T1000 (cell line): ENCODE data around the gene SHROOM1.
A peak's percentile ranks its signal among the peaks of the same experiment; 100 is the strongest.
"Not testable (repeated sequence)": the region's sequence is repeated elsewhere in the genome, so short reads cannot be mapped to it uniquely, and the experiment has no call there.

Experiments used
- DNase-seq: peaks from one replicate; lab custom pipeline; 2025; ENCODE audit warnings: mixed read lengths; lab: John Stamatoyannopoulos, UW

The SHROOM1 gene, protein sequence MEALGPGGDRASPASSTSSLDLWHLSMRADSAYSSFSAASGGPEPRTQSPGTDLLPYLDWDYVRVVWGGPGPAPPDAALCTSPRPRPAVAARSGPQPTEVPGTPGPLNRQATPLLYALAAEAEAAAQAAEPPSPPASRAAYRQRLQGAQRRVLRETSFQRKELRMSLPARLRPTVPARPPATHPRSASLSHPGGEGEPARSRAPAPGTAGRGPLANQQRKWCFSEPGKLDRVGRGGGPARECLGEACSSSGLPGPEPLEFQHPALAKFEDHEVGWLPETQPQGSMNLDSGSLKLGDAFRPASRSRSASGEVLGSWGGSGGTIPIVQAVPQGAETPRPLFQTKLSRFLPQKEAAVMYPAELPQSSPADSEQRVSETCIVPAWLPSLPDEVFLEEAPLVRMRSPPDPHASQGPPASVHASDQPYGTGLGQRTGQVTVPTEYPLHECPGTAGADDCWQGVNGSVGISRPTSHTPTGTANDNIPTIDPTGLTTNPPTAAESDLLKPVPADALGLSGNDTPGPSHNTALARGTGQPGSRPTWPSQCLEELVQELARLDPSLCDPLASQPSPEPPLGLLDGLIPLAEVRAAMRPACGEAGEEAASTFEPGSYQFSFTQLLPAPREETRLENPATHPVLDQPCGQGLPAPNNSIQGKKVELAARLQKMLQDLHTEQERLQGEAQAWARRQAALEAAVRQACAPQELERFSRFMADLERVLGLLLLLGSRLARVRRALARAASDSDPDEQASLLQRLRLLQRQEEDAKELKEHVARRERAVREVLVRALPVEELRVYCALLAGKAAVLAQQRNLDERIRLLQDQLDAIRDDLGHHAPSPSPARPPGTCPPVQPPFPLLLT

DNA sequence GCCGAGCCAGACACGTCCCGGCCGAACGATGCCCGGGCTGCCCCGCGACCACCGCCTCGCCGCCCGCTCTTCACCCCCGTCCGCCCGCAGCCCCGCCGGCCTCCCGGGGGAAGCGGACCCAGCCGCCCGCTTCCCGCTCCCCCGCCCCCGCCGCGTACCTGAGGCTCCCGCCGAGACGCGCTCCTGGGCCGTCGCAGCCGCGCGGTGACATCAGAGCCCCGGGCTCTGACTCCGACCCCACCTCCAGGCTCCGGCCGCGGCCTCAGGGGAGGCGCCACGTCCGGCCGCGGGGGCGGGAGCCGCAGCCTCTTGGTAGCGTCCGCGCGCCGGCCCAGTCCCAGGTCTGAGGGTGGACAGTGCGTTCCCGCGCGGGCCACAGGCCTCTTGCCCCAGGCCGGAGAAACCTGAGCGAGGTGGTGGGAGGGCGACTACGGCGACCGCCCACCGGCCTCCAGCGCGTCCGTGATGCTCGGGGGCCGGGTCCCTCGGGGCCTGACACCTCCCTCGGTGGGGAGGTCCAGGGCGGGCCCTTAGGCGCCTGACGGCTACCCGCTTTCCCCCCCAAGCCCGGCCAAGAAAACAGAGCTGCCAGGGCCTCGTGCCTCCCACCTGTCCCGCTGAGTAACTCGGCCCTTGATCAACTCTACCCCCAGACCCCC, at the start of gene SHROOM1:
TSS of gene SHROOM1 (minus strand) at position 212 of the 659 bp plus-strand sequence. CDS start 4,507 bp downstream, outside the sequence.
- no peak for DNase-seq

DNA sequence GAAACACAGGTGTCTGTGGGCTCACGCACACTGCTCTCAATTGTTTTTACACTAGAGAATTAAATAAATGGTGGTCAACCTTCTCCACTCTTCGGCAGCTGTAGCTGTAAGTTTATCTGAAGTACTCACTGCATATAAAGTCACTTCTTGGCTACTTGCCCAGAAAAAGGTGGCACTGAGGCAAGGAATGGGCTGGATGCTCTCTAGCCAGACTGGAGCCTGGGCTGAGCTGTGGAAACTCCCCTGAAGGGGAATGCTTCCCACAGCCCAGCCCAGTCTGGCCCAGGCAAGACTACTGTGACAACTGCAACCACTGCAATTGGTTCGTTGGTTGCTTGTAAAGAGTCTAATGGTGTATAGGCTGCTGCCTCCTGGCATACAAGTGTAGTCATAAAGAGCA, 47.5 kb upstream of the SHROOM1 start:
- DNase-seq, result no peak

DNA sequence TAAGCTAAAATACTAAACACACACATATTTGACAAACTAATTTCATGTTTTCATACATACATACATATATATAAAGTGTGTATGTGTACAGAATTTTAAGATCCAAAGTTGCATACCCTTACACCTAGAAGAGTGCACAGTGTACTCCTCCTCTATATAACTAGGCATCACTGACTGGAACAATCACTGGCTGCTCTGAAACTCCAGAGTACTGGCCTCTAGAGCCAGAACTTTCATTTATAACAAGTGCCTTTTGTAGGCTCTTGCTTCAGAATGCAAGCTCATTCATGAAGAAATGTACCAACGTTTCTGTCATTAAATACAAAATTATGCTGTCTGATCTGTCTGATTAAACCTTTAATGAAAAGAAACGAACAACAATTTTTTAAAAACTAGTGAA, 47.0 kb upstream of the SHROOM1 start:
- DNase-seq, result no peak

DNA sequence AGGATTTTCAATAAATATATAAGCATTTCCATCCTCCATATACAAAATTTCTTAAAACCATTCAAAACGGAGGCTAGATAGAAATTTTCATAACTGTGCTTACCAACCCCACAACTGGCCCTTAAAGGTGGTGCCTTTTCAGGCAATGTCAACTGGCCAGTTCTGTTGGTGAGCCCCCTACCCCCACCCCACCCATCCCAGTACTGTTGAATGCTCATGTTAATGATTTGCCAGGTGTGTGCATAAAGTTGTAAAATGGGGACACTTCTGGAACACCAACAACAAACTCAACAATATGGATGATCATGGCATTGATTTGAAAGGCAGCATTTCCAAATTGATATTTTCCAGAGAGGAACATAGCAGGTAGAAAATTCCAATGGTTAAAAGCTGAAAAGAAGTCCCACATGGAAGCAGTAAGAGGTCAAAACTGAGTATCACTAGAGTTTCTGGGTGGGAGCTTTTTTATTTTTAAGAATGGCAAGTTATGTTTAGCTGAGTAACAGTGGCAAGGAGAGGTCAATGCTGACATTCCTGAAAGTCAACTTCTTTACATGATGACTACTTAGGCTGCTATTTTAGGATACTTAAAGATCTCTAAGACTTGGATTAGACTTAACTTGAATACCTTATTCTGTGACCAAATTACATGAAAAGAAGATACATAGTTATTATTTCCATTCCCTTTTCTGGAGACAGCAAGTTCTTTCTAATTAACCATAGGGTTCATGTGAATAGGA, 45.7 kb upstream of the SHROOM1 start:
- DNase-seq, result no peak

DNA sequence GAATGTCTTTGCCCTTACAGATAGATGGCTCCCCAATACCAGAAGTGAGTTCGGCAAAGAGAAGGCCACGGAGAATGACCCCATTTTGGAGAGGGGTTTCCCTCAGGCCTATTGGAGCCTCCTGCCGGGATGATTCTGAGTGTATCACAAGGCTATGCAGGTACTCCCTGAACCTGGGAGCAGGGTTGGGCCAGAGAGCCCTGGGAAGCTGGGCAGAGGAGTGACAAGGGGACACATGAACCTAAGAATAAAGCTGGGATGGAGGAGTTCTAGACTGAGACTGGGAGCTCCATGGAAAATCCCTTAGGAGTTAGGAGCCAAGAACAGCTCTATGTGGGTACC, 43.5 kb upstream of the SHROOM1 start:
- DNase-seq, result no peak

DNA sequence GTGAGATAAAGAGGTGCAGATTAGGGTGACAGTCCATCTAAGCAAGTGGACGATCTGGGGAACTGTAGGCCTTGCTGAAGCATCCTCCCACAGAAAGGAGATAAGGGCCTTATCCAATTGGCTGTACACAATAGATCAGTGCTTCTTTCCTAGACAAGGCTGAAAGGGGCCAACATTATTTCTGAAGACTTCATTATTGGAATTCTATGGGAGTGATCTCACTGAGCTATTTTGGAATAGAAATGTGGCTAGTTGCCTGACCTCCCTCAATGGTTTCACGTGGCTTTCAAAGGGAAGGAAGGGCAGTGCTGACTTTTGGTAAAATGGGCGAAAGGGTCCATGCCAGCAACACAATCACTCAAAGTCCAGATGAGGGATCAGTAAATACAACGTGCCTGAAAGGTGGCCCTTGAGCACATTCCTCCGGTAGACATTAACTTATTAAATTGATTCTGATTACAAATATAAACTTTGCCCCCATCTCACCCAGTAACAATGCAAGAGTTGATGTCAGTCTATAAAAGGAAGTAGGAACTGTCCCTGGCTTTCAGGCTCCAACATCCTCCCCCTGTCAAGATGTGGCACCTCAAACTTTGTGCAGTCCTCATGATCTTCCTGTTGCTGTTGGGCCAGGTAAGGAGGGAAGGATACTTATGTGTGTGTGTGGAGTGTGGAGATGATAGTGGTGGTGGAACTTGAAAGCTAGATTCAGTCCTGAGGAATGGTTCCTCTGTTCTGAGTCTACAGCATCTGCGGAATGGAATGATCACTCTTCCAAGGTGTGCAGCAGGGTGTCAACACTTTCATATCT, 42.9 kb upstream of the SHROOM1 start, which contains the start of gene LEAP2:
TSS of gene LEAP2 (plus strand) at position 550 of the 811 bp plus-strand sequence. CDS start at position 577, 27 bp downstream.
- DNase-seq, result no peak

DNA sequence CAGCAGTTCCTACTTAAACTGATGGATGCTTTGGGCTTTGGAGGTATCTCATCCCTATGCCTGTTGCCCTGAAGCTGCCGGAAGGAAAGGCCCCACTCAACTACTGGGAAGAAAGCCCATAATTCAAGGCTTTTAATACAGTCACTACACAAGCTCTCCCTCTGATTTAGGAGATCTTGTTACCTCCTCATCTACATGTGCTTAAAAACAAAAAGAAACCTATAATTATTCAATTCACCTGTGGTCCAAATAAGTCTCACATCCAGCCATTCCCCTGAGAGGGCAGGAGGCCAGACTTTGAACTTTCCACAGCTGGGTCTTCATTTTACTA, 42.3 kb upstream of the SHROOM1 start:
- no peak for DNase-seq

DNA sequence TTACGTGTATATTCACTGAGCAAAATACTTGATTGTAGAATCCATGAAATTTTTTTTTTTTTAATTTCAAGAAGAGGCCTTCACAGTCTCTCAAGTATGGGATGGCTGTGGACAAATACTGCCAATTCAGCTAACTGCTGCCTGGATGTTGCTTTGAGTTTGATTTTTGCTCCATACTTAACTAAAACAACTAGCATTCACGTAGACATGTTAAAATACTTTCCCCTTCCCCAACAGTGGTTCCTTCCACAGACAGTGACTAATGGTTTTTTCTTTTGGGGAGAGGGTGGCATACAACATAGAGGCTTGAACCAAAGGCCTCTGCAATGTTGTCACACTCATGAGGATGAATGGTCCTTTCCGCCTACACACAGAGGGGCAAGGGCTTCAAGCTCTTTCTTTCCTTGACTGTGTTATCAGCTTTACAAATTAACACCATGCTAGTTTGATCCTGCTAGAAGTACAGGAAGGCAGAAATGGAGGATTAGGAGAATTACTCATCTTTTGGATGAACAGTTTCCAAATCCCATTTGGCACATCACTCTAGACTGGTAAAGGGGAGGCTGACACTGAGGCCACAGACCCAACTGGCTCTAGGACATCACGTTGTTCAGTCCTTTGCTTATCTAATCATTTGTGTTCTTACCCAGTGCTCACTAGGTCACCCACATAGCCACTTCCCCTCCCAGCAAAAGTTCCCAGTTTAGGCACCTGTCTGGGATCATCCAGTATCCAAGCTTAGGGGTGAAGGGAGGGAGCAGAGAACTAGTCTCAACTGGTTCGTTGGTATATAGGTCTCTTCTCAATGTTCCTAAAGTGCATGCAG, 41.2 kb upstream of the SHROOM1 start:
- DNase-seq, result no peak

DNA sequence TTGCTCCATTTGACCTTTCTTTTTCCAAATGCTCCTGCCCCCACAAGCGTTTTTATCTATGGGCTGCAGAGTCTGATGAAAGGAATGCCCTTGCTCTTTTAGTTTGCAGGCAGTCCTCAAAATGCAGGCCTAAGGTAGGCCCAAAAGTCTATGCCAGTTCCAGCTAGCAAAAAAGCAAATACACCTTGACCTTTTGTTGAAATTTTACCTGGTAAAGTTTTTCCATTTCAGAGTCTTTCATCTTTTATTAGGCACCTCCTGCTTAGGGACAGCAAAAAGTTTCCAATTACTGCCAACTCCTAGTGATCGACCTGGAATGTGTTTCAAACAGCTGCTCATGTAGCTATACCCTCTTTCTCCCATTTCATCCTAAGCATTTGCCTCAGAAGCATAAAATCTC, 40.4 kb upstream of the SHROOM1 start:
- DNase-seq, result no peak

DNA sequence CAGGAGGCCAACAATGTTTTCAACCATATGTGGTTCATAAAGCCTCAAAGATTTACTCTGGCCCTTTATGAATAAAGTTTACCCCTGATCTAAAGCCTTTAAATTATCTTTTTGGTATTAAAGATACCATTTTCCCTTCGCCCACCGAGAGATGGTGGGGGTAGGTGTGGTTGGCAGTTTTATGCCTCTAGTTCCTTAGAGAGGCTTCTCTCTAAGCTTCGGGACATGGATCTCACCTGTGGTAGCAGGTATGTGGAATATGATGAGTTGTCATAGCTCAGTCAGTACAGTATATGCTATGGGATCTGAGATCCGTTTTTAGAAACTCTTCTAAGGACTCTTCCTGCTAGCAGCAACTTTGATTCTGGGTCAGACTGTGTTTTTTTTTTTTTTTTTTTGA, 38.3 kb upstream of the SHROOM1 start:
- DNase-seq, result no peak

DNA sequence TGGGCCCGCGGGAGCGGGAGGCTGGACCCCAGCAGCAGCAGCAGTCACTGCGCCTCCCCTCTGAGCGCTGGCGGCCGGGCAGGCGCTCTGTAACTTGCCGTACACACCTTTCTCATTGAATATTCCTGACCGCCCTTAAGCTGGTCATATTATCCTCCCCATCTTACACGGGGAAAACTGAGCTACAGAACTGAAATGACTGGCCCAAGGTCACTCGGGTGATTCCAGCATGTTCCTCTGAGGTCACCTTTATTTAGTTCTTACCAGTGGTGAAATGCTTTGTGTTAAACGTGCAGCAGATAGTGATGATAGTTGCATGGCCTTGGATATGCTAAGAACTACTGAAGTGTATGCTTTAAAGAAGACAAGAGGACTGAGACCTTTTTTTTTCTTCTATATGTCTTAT, 36.6 kb upstream of the SHROOM1 start:
- DNase-seq, result no peak

DNA sequence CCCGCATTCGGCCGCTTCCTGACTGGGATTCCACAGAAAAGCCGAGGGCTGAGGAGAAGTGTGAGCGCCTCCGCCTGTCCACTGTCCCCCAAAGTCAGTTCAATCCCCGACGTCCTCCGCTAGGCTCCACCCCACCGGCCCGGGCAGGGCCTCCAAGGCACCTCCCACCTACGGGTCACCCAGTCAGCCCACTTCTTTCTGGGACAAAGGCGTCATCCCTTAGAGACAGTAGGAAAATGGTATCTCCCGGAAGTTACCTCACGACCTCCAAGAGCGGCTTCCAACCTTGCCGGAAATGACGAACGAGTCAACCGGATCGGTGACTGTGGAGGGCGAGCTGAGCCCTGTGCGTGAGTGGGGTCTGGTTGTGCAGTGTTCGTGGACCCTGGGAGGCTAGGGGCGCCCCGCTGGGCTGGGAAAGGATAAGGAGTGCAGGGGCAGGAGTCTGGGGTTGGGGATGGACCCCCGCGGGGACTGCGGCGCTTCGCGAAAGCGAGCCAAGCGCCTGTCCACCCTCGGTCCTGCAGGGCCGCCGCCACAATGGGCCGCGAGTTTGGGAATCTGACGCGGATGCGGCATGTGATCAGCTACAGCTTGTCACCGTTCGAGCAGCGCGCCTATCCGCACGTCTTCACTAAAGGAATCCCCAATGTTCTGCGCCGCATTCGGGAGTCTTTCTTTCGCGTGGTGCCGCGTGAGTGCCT, 36.0 kb upstream of the SHROOM1 start, which contains the start of the genes GDF9 and UQCRQ:
TSS of gene GDF9 (minus strand) at position 128 of the 704 bp plus-strand sequence. CDS start 1,936 bp downstream, outside the sequence.
TSS of gene UQCRQ (plus strand) at position 301 of the 704 bp plus-strand sequence. CDS start at position 541, 240 bp downstream.
- DNase-seq, result peak; percentile 94

DNA sequence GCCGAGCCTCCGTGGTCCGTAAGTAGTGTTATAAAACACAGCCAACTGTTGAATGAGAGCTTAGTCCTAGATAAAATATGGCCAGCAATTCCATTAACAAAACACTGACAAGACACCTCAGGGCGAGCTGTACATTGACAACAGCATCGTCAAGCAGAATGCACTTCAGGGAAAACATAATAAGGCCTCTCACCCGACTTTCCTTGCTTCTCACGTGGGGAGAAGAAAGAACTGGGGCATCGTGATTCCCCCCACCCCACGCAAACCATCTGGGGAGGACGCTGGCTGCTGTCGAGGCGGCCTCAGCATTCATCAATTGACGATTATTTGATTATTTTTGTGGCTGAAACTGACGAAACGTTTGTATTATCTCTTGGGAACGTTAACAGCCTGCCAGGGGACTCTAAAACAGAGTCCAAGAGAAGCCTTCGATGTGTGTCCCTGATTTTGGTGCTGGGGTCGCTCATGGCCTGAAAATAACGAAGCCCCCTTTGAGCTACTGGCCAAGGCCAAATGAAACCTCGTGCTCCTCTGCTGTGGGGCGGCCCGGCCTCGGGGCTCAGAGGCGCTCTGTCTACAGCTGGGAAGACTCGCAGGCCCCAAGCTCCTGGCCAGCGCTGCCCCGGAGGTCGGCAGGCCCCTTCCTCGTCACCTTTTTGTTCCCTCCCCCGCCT, 35.4 kb upstream of the SHROOM1 start:
- no peak for DNase-seq

DNA sequence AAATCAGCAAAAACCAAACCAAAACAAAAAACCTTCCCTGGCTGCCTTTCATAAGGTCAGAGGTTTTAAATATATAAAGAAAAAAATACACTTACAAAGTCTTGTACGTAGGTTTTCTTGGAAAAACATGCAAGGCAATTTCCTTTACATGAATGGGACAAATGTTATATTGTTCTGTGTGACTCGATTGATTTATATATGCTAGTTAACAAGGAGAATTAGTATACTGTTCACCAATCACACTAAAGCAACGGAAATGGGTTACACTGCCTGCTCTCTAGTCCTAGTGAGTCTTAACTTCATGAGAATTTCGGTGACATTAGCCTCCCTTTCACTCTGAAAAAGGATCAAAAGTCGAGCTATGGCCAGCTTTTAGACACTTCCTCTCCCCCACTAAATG, 30.3 kb upstream of the SHROOM1 start:
- no peak for DNase-seq

DNA sequence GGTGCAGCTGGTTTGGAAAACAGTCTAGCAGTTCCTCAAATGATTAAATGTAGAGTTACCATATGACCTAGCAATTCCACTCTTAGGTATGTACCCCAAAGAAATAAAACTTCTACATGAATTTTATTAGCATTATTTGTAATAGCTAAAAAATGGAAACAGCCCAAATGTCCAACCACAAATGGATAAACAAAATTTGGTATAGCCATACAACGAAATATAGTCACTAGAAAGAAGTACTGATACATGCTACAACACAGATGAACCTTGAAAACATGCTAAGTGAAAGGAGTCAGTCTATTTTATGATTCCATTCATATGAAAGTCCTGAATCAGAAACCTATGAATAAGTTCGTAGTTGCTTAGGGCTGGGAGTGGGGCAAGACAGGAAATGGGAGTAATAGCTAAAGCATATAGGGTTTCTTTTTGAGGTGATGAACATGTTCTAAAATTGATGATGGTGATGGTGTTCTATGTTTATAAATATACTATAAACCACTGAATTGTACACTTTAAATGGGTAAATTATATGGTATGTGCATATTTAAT, 29.5 kb upstream of the SHROOM1 start:
- no peak for DNase-seq

DNA sequence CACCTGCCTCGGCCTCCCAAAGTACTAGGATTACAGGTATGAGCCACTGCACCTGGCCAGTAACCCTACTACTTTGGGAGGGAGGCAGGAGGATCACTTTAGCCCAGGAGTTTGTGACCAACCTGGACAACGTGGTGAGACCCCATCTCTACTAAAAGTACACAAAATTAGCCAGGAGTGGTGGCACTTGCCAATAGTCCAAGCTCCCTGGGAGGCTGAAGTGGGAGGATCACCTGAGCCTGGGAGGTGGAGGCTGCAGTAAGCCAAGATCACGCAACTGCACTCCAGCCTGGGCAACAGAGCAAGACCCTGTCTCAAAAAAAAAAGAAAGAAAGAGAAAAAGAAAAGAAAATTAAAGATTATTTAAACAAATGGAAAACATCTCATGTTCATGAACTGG, 25.6 kb upstream of the SHROOM1 start:
- no peak for DNase-seq

DNA sequence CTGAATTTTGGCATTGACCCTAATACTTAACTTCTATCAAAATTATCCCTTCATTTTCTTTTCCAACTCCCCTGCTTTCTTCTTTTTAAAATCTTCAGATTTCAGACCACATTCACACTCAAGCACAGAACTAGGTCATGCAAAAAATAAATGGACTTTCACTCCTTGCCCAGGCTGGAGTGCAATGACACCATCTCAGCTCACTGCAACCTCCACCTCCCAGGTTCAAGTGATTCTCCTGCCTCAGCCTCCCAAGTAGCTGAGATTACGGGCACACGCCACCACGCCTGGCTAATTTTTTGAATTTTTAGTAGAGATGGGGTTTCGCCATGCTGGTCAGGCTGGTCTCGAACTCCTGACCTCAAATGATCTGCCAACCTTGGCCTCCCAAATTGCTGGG, 24.5 kb upstream of the SHROOM1 start:
- DNase-seq, result not testable (repeated sequence)

DNA sequence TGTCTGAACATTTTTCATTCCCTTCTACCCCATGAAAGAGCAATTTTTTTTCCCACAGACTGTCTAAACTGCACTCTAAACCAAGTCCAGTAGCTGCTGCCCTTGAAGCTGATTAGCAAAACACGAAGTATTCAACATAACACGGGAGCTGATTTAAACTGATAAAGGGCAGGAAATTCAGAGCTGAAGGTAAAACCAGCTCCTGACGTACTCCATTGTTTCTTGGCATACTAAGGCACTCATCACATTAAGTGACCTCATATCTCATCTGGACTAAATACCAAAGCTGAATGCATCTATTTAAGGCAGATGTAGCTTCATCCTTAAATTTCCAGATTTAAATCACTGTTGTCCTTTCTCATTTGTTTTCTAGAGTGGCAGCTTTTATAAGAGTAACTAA, 23.9 kb upstream of the SHROOM1 start:
- DNase-seq, result no peak
